ENCODE data around the gene SLX9. TPM values are rescaled to one million over a fixed set of nuclear protein-coding genes. Genes with fewer than 3 reads are reported as not detected.

Gene SLX9
- total RNA-seq, 1 donor from 2014 or later: 0.75 TPM

DNA sequence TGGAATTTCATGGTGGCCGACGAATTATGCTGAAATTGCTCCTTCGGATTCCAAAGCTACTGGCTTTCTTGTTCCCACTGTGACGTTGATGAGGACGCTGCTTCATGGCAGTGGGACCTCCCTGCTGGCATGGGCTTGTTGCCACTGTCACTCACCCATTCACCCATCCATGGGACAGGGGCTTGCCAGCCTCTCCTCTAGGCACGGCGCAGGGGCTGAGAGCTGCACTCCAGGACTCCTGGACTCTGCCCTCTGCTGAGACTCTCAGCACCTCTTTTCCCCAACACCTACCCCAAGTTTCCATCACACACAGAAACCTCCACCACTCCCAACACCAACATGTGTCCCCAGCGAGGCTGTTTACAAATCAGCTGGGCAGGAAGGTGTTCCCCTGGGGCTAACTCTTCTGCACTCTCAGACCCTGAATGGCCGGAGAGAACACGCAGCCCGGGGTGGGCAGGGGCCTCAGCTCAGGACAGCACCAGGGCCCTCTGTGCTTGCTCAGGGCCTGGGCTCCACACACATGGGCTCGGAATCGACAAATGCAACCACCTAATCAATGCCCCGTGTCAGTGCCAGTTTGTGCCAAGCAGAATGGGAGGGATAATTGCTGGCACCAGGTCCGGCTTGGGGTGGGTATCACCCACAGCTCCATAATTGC, 22.3 kb upstream of the SLX9 start:
- Histone ChIP-seq H3K27me3 (no peaks in the 10 kb centered on the region), H3K9me3 (no peaks in the 10 kb centered on the region), H3K36me3 (no peaks in the 10 kb centered on the region), H3K4me3 (no peak overlapping the region), H3K4me1 (no peaks in the 10 kb centered on the region), H3K27ac (no peak overlapping the region)
- DNase-seq (ENCODE audit: low spot score in 2 of 2): no peak
- TF ChIP-seq, protein P1, sequence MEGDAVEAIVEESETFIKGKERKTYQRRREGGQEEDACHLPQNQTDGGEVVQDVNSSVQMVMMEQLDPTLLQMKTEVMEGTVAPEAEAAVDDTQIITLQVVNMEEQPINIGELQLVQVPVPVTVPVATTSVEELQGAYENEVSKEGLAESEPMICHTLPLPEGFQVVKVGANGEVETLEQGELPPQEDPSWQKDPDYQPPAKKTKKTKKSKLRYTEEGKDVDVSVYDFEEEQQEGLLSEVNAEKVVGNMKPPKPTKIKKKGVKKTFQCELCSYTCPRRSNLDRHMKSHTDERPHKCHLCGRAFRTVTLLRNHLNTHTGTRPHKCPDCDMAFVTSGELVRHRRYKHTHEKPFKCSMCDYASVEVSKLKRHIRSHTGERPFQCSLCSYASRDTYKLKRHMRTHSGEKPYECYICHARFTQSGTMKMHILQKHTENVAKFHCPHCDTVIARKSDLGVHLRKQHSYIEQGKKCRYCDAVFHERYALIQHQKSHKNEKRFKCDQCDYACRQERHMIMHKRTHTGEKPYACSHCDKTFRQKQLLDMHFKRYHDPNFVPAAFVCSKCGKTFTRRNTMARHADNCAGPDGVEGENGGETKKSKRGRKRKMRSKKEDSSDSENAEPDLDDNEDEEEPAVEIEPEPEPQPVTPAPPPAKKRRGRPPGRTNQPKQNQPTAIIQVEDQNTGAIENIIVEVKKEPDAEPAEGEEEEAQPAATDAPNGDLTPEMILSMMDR (IDR thresholded peaks at IDR 0.05): no peak
- intact Hi-C loops (cut with DNase I): no loop called here

- H3K4me1 ChIP-seq: no peaks in the 10 kb centered on the region
- DNase-seq (ENCODE audit: low spot score in 2 of 2): no peak
- no peaks in the 10 kb centered on the region for H3K27me3 ChIP-seq
- no peak overlapping the region for H3K4me3 ChIP-seq
- no peak overlapping the region for H3K27ac ChIP-seq
- TF ChIP-seq, protein P1 (IDR thresholded peaks at IDR 0.05): no peak
- no peaks in the 10 kb centered on the region for H3K36me3 ChIP-seq
- H3K9me3 ChIP-seq: no peaks in the 10 kb centered on the region
- intact Hi-C loops (cut with DNase I): no loop called here
These were observed 21.7 kb upstream of the SLX9 start for GRCh38 chr21:44918107-44918470.

GRCh38 chr21:44918581-44919033, 21.2 kb upstream of the SLX9 start:
- no peaks in the 10 kb centered on the region for H3K9me3 ChIP-seq
- intact Hi-C loops (cut with DNase I): no loop called here
- H3K36me3 ChIP-seq: no peaks in the 10 kb centered on the region
- H3K27me3 ChIP-seq: no peaks in the 10 kb centered on the region
- H3K4me3 ChIP-seq: no peak overlapping the region
- H3K27ac ChIP-seq: no peak overlapping the region
- H3K4me1 ChIP-seq: no peaks in the 10 kb centered on the region
- TF ChIP-seq, protein P1 (IDR thresholded peaks at IDR 0.05): no peak
- DNase-seq (ENCODE audit: low spot score in 2 of 2): no peak

GRCh38 chr21:44919111-44919912, 20.5 kb upstream of the SLX9 start:
- Histone ChIP-seq H3K4me1 (no peaks in the 10 kb centered on the region), H3K9me3 (no peaks in the 10 kb centered on the region), H3K27ac (no peak overlapping the region), H3K4me3 (peak overlapping the region in 1 of 2 donors; percentile 55), H3K36me3 (no peaks in the 10 kb centered on the region), H3K27me3 (no peaks in the 10 kb centered on the region)
- TF ChIP-seq, protein P1 (IDR thresholded peaks at IDR 0.05): no peak
- no peak for DNase-seq (ENCODE audit: low spot score in 2 of 2)
- intact Hi-C loops (cut with DNase I): no loop called here

GRCh38 chr21:44919913-44920693, 19.7 kb upstream of the SLX9 start:
- Histone ChIP-seq H3K4me3 (peak overlapping the region; percentile 30 to 55), H3K27ac (no peak overlapping the region), H3K27me3 (no peaks in the 10 kb centered on the region), H3K36me3 (no peaks in the 10 kb centered on the region), H3K9me3 (no peaks in the 10 kb centered on the region), H3K4me1 (peaks cover 0 to 4% of the 10 kb centered on the region in 2 donors)
- no peak for DNase-seq (ENCODE audit: low spot score in 2 of 2)
- intact Hi-C loops (cut with DNase I): no loop called here
- TF ChIP-seq, protein P1 (IDR thresholded peaks at IDR 0.05): no peak
